D721Med (cell line): ENCODE results near the gene MKS1.

Experiments used
- DNase-seq: peaks from one replicate; pipeline ENCODE4 v3.0.0; 2011; ENCODE audit warnings: low spot score; ENCODE audit not compliant: insufficient read length
- FAIRE-seq: peaks from 2 replicates; lab custom pipeline; 2011; peaks lifted over from hg19 to GRCh38; lab: Jason Lieb, UNC
- CTCF ChIP-seq: IDR thresholded peaks from 2 replicates; pipeline ENCODE4 v1.5.1; 2012; ENCODE audit warnings: mild to moderate bottlenecking, control low read depth; ENCODE audit not compliant: insufficient read depth; ENCODE audit errors: missing control alignments

Gene MKS1

GRCh38 chr17:58184308-58184985 is 34.6 kb downstream of the MKS1 start:
- no peak for TF ChIP-seq CTCF
- no peak for FAIRE-seq
- DNase-seq: no peak

- no peak for TF ChIP-seq CTCF
- no peak for FAIRE-seq
- DNase-seq: no peak
Measured at GRCh38 chr17:58183514-58183913, 35.5 kb downstream of the MKS1 start.

DNA sequence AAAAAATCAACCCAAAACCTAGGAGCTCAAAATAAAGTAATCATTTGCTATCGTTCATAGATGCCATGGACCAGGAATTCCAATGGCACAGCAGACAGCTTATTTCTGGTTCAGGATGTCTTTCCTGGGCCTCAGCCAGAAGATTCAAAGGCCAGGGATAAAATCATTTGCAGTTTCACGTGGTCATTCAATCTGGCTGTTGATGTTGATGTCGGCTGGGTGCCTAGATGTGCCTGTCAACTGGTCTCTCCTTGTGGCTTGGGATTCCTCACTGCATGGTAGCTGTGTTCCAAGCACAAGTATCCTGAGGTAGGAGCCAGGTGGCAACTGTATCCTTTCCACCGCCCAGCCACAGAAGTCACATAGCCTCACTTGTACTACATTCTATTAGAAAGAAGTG is 37.3 kb downstream of the MKS1 start:
- FAIRE-seq (no peak), DNase-seq (no peak)
- TF ChIP-seq CTCF: no peak

DNA sequence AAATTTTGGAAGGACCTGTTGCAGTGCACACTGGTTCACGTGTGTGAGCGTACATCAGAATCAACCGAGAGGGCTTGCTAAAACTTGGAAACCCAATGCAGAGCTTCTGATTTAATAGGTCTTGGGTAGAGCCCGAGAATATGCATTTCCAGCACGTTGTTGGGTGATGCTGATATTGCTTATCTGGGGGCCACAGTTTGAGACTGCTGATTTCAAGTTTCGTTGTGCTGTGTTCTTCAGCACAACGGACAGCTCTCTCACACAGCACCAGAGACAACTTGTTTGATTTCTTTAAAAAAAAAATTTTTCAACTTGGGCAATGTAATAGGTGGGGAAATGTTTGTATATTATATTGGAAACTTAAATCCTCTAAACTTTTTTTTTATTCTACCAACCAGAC is 42.9 kb downstream of the MKS1 start:
- DNase-seq (no peak), FAIRE-seq (no peak)
- no peak for TF ChIP-seq CTCF

DNA sequence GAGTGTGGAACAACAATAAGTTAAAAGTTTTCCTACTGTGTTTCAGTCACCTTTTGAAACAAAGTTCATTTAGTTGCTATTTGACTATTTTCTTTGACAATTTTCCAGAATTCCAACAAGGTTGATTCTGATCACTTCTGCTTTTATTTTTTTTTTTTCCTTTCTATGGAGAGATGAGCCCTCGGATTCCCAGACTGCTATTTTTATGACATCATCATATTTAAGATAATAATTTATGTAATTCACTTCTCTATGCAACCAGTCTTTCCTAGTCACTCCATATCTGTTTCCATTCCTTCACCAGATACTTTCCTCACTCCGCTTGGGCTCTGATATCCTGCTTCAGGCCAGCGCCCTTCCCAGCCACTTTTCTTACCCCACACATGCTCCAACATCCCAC is 44.2 kb downstream of the MKS1 start:
- no peak for TF ChIP-seq CTCF
- DNase-seq: no peak
- no peak for FAIRE-seq

GRCh38 chr17:58172369-58173071 is 46.5 kb downstream of the MKS1 start:
- FAIRE-seq (peak; percentile 74), DNase-seq (no peak)
- peak; percentile 64 for TF ChIP-seq CTCF

DNA sequence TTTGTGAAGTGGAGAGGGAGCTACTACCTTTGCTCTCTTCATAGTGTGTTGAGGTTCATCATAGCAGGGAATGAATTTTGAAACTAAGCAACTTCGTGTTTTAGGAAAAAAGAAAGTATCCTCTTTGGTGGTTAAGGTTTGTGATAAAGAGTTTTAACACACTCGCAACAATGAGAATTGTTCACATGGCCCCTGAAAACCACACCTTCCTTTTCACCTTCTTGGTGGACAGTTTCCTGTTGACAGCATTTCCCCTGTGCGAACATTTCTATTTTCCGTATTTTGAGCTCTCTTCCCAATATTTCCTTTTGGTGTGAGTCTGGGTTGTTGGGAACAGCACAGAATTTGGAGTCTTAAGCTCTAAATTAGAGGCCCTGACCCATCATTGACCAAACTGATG is 48.4 kb downstream of the MKS1 start:
- no peak for TF ChIP-seq CTCF
- DNase-seq (no peak), FAIRE-seq (no peak)
